Measurements from ENCODE around the gene GIMAP8.

The GIMAP8 gene

GRCh38 chr7:150431839-150432658 is 18.4 kb upstream of the GIMAP8 start:
- Mint-ChIP-seq H3K36me3 (ENCODE audit: low read depth) (no peaks in the 10 kb centered on the region), H3K27me3 (ENCODE audit: low read depth, poor library complexity) (peaks cover 23% of the 10 kb centered on the region), H3K9me3 (no peaks in the 10 kb centered on the region), H3K4me3 (no peak overlapping the region), H3K4me1 (peaks cover 28% of the 10 kb centered on the region), H3K27ac (no peak overlapping the region)
- DNase-seq = no peak
- TF ChIP-seq CTCF (IDR thresholded peaks at IDR 0.05) = no peak

GRCh38 chr7:150432915-150433892 is 17.2 kb upstream of the GIMAP8 start:
- Mint-ChIP-seq H3K36me3 (ENCODE audit: low read depth) (no peaks in the 10 kb centered on the region), H3K4me1 (peaks cover 17% of the 10 kb centered on the region), H3K4me3 (no peak overlapping the region), H3K27me3 (ENCODE audit: low read depth, poor library complexity) (peaks cover 23% of the 10 kb centered on the region), H3K27ac (no peak overlapping the region), H3K9me3 (no peaks in the 10 kb centered on the region)
- DNase-seq = no peak
- TF ChIP-seq CTCF (IDR thresholded peaks at IDR 0.05) = no peak

- no peak for TF ChIP-seq CTCF (IDR thresholded peaks at IDR 0.05)
- no peaks in the 10 kb centered on the region for H3K9me3 Mint-ChIP-seq
- no peaks in the 10 kb centered on the region for H3K36me3 Mint-ChIP-seq (ENCODE audit: low read depth)
- peaks cover 6% of the 10 kb centered on the region for H3K4me1 Mint-ChIP-seq
- no peak for DNase-seq
- H3K4me3 Mint-ChIP-seq = no peak overlapping the region
- H3K27ac Mint-ChIP-seq = no peak overlapping the region
- peaks cover 18% of the 10 kb centered on the region for H3K27me3 Mint-ChIP-seq (ENCODE audit: low read depth, poor library complexity)
Measured at GRCh38 chr7:150434240-150434639, 16.2 kb upstream of the GIMAP8 start.

GRCh38 chr7:150435047-150435389 is 15.4 kb upstream of the GIMAP8 start:
- no peak for TF ChIP-seq CTCF (IDR thresholded peaks at IDR 0.05)
- no peaks in the 10 kb centered on the region for H3K4me1 Mint-ChIP-seq
- DNase-seq = no peak
- no peak overlapping the region for H3K4me3 Mint-ChIP-seq
- H3K27ac Mint-ChIP-seq = no peak overlapping the region
- H3K9me3 Mint-ChIP-seq = no peaks in the 10 kb centered on the region
- H3K36me3 Mint-ChIP-seq (ENCODE audit: low read depth) = no peaks in the 10 kb centered on the region
- H3K27me3 Mint-ChIP-seq (ENCODE audit: low read depth, poor library complexity) = peaks cover 18% of the 10 kb centered on the region

- H3K4me3 Mint-ChIP-seq = no peak overlapping the region
- no peaks in the 10 kb centered on the region for H3K36me3 Mint-ChIP-seq (ENCODE audit: low read depth)
- H3K27ac Mint-ChIP-seq = no peak overlapping the region
- TF ChIP-seq CTCF (IDR thresholded peaks at IDR 0.05) = no peak
- DNase-seq = no peak
- no peaks in the 10 kb centered on the region for H3K4me1 Mint-ChIP-seq
- H3K27me3 Mint-ChIP-seq (ENCODE audit: low read depth, poor library complexity) = peaks cover 15% of the 10 kb centered on the region
- no peaks in the 10 kb centered on the region for H3K9me3 Mint-ChIP-seq
Measured at GRCh38 chr7:150435390-150436073, 14.9 kb upstream of the GIMAP8 start.
